ENCODE results near the gene CD82. TPM values are rescaled to one million over a fixed set of nuclear protein-coding genes. Genes with fewer than 3 reads are reported as not detected.

Gene CD82
- polyA plus RNA-seq, 3 donors = 13.4 to 17.2 (median 16.1) TPM

DNA sequence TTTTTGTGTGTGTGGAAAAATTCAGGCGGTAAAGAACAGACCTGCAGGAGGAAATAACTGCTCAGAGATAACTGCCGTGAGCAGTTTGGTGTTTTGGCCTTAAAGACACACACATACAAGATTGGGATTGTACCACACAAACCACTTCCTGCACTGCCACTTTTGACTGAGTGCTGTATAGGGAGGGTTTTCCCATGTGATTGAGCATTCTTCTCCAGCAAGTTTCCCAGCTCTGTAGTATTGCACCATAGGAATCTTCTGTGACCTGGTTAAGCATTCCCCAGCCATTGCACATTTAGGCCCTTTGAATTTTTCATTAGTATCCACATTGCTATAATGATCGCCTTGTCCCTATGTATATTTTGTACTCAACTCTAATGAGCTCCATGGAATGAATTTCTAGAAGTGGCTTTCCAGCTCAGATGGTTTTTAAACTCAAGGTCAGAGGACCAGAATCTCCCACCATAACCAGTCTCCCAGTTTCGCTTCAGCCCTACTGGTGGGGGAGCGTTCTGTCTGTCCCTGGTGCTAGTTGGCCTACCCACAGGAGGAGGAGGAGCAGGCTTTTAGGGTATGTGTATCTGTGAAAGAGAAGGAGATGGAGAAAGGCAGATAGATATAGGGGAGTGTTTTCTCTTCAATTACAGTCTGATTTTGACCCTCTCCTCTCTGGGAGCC lies 9.3 kb downstream of the CD82 start:
- DNase-seq = no peak

DNA sequence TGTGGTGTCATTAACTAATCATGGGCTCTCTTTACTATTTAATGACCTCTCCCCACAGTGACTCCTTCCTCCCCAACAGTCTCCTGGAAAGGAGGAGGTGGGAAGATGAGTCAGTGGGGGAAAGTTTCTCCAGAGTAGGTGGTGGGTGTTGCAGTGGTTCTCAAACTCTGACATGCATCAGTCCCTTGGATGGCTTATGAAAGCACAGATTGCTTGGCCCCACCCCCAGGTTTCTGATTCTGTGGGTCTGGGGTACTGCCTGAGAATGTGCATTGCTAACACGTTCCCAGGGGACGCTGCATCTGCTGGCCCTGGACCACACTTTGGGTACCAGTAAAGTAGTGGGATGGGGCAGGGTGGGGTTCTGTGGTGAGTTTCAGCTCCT lies 9.8 kb downstream of the CD82 start:
- no peak for DNase-seq

DNA sequence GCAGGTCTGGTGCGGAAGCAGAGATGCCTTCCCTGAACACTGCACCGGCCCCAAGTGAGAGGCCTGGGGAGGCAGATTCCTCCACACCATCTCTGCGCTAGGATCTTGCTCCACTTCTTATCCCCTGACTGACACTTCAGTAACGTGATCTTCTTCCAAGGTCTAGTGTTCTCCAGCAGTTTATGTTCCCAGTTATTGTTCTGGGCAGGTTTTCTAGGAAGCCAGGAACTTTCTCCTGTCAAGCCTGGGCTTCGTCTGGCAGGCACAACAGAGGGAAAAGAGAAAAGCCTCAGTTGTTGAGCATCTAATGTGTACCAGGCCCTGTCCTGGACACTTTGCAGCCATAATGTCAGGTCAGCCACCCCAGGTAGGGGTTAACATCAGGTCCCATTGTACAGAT lies 10.5 kb downstream of the CD82 start:
- no peak for DNase-seq

DNA sequence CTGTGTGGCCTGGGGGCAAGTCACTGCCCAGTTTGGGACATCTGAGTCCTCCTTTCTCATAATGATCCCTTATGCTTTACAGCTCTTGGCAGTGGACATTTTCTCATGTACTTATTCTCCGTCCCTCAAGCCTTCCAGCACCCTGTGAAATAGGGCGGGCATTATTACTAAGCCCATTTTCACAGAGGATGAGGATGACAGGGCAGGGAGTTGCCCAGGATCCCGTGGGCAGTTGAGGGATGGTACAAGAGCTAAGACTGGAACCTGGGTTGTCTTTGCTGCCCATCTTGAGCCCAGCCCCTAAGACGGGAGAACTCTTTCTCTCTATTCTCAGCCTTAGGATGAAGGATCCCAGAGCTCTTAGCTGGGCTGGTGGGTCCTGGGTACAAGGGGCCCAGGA lies 11.2 kb downstream of the CD82 start:
- no peak for DNase-seq

DNA sequence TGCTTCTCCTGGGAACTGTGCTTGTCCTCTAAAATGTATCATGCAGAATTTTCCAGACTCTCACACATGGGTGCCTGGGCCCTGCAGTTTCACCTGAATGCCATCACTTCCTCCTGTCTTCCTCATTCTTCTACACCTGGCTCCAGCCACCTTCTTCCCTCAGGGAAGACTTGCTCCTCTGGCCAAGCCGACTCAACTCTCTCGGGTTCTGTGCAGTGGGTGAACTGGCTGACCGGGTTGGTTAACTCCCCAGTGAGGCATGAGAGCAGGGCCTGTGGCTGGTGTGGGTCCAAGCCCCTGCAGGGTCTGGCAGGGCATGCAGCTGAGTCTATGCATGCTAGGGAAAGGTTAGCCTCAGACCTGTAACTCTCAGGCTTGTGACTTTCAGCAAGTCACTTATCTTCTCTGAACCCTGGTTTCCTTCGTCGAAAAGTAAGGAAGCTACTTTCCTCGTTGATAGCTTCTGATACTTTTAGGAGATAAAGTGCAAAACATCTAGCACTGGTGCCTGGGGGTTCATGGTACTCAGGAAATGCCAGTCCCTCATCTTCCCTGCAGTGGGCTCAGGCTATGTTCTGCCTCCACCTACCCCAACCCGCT lies 11.9 kb downstream of the CD82 start:
- no peak for DNase-seq

DNA sequence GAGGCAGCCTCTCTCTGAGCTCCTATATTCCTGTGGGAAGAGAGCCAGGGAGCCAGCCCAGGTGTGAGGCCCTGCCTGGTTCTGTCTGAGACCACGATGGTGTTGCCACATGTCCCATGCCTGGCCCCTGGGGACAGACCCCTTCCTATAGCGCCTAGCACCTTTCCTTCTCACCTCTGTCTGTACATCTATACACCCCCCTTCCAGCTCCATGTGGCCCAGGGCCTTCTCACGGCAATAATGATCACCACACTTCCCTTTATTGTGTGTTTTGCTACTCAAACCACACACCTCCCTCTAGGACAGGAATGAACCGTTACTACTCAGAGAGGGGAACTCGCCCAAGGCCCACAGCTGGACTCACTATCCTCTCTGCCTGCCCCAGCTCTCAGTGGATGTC lies 12.8 kb downstream of the CD82 start:
- no peak for DNase-seq

DNA sequence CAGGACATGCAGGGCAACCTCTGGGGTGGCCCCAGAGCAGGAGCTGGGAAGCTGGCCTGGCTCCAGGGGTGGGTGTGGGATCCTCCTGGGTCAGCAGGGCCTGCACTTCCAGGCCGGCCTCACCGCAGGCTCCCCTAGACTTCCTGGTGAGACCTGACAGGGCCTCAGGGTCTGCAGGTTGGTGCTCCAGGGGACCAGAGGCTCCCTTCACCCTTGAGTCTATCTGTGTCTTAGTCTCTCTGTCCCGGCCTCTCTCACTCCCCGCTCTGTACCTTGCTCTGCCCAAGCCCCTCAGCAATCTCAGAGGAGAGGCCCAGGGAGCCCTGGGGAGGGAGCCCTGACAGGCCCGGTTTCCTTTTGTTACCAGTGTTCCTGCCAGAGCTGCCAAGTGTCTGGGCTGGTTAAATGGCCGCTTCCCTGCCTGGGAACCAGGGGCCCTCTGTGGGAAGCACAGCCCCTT lies 13.9 kb downstream of the CD82 start:
- DNase-seq = no peak

DNA sequence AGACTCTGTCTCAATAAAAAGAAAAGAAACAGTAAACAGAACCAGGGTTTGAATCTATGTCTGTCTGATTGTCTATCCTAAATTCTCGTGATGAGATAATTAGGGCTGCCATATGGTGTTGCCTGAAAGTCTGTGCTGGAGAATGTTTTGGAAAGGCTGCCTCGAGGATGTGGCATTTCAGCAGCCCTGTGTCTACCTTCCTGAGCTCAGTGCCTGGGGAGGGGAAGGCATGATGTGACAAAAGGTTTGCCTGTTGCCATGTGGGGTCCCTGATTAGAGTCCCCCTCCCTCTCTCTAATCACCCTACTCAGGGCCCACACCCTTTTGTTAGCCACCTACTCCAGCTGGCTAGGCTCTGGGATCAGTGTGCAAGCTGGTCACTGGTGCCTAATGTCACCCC lies 15.2 kb downstream of the CD82 start:
- no peak for DNase-seq

DNA sequence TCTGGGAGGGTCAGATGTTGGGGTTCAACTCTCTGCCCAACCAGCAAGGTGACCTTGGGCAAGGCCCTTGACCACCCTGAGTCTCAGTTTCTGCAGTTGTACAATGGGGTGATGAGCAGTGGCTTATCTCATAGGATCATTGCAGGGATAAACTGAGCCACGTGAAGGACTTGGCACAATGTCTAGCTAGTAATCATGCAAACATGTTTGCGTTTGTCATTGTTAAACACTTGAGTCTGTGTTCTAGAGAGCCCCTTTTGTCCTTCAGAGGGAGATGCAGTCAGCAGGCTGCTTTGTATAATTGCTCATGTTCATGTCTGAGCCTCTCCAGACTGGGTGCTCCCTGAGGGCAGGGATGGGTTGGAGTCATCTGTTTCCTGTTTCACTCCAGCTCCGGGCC lies 15.8 kb downstream of the CD82 start:
- no peak for DNase-seq

DNA sequence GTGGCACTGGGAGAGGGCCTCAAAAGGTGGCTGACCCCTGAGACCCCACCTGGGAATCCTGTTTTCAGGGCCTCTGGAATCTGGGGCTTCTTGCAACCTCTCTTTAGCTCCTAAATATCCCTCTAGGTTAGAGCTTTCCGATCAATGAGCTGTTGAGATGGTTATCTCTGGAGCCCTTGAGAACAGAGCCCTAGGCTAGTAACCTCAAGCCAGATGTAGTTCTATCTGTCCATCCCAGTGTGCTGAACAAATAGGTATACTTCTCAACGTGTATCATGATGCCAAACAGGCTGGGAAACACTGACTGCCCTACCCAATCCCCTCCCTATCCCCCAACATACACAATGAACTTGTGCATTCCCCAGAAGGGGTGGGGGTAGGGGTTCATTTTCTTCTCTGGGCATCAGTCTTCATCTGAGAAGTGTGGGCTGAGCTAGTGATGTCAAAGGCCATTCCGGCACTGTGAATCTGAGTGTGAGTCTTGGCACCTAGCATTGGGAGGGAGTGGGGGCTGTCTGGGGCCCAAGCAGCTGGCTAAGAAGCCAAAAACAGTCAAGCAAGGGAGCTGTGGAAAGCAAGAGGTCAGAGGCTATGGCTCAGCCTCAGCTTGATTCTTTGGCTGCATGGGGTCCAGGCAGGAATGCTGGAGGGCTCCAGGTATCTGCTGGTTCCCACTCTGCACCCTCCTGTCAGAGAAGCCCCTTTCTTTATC lies 17.3 kb downstream of the CD82 start:
- DNase-seq = no peak

DNA sequence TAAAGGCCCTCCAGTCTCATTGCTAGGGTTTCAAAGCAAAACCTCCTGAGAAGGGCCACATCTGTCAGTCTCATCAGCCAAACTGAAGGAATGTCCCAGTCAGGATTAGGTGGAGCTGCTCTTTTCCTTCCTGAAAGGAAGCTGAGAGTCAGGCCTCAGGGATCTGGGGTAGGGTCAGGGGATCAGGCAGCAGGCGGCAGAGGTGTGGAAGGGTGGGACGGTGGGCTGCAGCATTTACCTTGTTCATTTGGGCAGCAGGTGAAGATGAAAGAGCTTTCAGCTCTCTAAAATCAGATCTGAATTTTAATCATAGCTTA lies 17.8 kb downstream of the CD82 start:
- no peak for DNase-seq

DNA sequence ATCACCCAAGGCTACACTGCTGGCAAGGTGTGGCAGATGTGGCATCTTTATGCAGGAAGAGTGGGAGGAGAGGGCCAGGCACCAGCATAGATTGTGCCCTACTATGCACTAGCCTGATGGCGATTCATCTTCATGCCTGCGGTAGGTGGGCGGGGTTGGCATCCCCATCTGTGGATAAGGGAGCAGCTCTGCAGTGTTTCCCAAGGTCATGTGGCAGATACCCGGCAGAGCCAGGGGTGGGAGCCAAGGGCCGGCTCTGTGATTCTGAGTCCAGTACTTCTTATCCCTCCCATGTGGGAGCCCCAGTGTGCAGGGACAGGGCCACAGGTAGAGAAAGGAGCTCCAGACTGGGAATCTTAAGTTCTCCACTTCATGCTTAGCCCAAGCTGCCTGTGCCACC lies 20.0 kb downstream of the CD82 start:
- DNase-seq = no peak

DNA sequence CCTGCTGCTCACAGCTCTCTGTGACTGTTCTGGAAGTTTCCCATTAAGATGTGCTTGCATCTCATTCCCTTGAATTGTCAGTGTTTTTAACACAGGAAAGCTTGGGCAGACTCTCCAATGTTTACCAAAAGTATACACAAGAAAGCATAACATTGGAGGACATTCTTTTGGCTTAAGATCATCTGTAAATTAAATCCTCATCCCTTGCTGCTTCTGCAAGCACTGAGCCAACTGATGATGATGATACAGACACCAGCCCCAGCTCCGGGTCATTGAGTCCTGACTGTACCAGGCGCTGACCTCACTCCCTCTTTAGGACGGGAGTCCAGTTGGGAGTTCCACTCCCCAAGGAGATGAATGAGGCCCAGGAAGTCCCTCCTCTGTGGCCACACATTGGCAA lies 23.8 kb downstream of the CD82 start:
- no peak for DNase-seq

DNA sequence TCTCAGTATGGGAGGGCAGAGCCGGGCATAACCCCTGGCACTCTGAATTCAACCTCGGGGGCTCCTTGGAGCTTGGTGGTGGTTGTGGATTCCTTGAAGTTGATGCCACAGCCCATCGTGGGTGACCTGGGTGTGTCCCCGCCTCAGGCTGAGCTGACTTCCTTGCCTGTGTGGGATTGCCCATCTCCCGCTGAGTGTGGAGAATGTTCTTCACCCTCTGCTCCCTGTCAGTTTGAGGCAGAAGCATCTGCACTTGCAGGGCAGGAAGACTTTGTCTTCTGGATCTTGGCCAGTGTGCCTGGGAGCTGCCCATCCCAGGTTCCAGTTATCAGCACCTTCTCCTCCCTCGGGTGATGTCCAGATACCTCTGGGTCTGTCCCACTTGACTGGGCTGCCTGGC lies 25.3 kb downstream of the CD82 start:
- DNase-seq = no peak

DNA sequence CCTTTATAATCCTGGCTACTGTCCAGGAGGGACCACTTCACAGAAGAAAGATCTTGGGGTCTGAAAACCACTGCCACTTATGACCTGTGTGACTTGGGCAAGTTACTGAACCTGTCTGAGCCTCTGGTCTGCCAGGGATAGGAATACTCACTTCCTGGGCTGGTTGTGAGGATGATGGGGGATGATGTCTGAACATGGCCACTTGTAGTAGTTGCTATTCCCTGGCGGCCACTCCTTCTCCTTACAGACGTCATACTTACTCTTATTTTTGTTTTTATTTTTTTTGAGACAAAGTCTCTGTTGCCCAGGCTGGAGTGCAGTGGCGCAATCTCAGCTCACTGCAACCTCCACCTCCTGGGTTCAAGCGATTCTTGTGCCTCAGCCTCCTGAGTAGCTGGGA lies 26.1 kb downstream of the CD82 start:
- no peak for DNase-seq

DNA sequence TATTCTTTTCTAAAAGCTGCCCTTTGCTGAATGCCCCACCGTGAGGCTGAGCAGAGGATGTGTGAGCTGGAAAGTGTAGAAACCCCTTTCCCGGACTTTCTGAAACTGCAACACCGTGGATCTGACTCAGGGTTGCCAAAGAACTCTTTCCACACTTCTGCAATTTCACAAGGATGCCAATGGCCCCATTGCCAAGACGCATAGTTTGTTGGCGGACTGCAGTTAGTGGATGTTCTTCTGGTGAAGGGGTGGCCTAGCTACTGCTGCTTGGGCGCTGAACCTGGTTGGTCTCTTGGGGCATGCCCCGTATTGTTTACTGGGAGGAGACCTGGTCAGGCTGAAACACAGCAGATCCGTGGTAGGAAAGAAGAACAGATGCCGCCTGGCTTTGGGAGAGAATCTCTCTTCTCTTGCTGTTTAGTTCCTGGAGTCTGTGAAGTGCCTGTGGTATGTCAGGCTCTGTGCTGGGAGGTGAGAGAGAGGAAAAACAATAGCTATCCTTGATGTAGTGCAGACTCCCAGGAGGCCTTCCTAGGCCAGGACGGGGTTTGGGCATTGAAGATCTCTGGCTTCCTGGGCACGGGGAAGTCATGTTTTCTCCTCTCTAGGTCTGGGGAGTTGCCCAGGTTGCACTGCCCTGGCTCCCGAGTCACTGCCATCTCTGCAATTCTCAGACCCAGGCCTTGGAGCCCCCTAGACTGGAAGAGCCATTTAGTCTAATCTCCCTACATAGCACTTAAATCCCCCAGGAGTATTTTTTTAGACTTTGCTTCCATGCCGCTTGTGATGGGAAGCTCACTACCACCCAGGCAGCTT lies 26.9 kb downstream of the CD82 start:
- DNase-seq = no peak

DNA sequence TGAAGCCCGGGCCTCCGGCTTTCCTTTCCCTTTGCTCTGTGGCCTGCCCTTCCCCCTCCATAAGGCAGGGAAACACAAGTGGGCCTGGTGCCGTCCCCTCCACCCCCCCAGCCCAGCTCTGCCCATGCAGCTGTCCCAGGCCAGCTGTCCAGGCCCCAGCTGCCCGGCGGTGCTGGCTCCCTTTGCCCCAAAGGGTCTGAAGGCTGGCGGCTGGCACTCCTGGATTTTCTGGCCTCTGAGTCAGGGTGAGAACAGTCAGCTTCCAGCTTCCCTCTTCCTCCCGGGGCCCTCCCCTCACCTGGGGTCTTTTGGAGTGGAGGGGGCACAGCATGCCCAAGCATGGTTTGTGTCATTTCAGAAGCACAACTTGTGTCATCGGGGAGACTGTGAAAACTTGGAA lies 27.8 kb downstream of the CD82 start:
- DNase-seq = no peak

DNA sequence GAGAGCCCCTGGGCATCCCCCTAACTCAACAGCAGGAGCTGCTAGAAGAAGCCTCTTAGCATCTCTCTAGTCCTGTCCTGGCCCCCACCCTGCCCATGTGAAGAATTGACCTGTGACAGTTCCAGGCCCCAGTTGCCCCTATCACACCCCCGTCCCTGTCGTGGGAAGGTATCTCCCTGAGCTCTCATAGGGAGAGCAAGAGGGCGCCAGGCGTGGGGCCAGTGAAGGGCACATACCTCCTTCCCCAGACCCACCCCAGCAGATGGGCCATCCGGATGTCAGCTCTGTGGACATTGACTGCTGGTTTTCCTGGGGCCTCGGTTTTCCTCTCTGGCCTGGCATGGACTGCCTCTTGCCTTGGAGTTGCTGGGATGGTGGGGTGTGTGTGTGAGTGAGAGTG lies 29.5 kb downstream of the CD82 start:
- DNase-seq = no peak

DNA sequence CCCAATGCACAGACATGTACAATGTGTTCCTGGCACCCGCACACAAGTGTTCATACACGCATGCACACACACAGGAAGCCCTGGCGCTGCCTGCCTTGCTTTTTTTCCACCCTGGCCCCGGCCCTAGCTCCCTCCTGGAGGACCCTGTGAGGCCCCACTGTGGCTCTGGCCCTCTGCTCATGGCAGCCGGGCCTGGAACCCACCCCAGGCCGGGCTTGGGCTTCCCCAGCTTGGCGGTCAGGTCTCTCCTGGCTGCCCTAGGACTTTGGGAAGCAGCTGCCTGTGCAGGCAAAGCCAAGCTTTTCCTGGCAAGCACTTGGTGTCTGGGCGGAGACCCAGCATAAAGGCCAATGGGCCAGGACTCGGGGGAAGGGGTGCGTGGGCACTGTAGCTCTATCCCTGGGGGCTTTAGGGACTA lies 30.5 kb downstream of the CD82 start:
- no peak for DNase-seq

DNA sequence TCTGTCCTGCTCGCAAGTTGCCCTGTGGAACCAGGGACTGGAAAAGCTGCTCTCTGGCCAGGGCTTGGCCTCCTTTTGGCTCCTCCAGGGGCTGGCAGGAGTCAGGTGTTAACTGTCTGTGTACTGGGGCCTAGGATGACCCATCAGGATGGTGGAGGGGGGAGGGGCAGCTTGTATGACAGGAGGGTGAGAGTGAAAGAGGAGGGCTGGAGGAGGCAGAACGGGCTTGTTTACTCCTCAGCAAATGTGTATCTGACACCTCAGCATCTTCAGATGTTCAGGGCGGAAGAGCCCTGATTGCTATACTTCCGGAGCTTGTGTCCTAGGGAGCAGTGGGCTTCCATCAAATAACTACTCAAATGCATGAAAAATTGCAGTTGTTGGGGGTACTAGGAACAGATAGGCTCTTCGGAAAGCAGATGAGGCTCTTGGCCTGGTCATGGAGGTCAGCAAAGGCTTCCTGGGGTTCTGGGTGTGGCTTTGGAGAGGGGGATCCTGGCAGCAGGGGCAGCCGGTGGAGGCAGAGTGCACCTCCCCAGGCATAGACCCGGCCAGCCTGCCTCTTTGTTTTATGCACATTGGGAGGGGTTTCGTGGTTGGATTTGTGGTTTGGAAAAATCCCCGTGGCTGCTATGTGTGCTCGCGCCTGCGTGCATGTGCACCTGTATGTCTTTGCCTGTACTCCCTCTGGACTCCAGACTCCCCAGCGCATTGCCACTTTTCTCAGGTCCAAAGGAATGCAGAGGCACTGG lies 31.2 kb downstream of the CD82 start:
- DNase-seq = no peak

DNA sequence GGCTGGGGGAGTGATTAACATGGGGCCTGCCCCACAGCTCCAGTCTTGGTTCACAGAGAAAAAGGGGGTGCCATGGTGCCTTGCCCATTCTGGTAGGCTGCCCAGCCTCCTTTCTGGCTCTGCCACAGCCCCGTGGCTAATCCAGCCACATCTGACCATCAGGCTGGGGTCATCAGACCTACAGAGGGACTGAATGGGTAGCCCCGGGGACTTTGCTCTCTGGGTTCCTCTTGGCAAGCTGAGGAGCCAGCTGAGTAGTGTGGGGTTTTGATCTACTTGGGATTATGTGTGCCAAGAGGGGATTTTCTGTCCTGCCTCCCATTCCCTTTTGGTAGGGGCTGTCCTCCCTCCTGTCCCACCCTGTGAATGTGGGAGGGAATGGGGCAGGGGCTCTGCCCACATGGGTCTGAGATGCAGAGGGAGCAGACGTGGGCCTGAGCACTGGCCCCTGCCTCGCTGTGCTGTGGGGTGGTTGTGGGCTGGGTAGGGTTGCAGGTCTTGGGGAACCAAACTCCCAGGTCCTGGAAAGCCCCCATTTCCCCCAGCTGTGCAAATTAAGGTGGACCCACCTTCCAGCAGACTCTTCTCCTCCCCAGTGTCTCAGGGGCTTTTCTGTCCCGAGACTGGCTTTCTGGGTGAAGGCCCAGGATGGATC lies 32.0 kb downstream of the CD82 start:
- DNase-seq = no peak

DNA sequence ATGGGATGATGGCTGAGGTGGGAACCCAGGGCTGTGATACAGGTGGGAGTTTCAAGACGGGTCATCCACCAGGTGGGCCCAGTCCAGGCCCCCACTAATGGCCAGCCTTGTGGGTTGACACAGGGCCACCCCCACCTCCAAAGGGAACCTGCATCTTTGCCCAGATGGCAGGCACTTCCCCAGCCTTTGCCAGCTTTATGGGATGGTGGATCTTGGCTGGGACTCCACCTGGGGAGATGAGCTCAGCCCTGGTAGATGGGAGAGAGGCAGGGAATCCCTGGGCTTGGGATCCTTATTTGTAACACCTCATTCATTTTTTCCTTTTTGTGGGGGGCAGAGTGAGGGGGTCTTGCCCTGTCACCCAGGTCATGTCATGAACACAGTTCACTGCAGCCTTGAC lies 33.4 kb downstream of the CD82 start:
- DNase-seq = no peak

Data from renal pelvis (tissue), 4 donors.